ENCODE data around the gene ATP1A3.

The ATP1A3 gene

GRCh38 chr19:41918653-41919244 lies 75.3 kb downstream of the ATP1A3 start:
- TF ChIP-seq REST (IDR thresholded peaks at IDR 0.05; ENCODE audit: insufficient read depth in 1 of 2, low read depth in 2 of 2, low read length in 2 of 2), result no peak
- no peak for TF ChIP-seq SIN3A (IDR thresholded peaks at IDR 0.05; ENCODE audit: borderline replicate concordance, insufficient read depth, low read length)
- TF ChIP-seq TAF1 (IDR thresholded peaks at IDR 0.05; ENCODE audit: borderline replicate concordance, insufficient read depth, low read length), result no peak
- TF ChIP-seq FOXP2 (optimal IDR thresholded peaks at IDR 0.05; ENCODE audit: borderline replicate concordance, extremely low read depth, extremely low read length, insufficient read depth), result no peak
- TF ChIP-seq POLR2AphosphoS5 (IDR thresholded peaks at IDR 0.05; ENCODE audit: low read depth, low read length), result no peak

- TF ChIP-seq SIN3A (IDR thresholded peaks at IDR 0.05; ENCODE audit: borderline replicate concordance, insufficient read depth, low read length) (no peak), POLR2AphosphoS5 (IDR thresholded peaks at IDR 0.05; ENCODE audit: low read depth, low read length) (no peak), REST (IDR thresholded peaks at IDR 0.05; ENCODE audit: insufficient read depth in 1 of 2, low read depth in 2 of 2, low read length in 2 of 2) (no peak), TAF1 (IDR thresholded peaks at IDR 0.05; ENCODE audit: borderline replicate concordance, insufficient read depth, low read length) (no peak), FOXP2 (optimal IDR thresholded peaks at IDR 0.05; ENCODE audit: borderline replicate concordance, extremely low read depth, extremely low read length, insufficient read depth) (no peak)
Observed at GRCh38 chr19:41918095-41918494, 75.9 kb downstream of the ATP1A3 start.

GRCh38 chr19:41917676-41918075 lies 76.4 kb downstream of the ATP1A3 start:
- TF ChIP-seq TAF1 (IDR thresholded peaks at IDR 0.05; ENCODE audit: borderline replicate concordance, insufficient read depth, low read length) (no peak), FOXP2 (optimal IDR thresholded peaks at IDR 0.05; ENCODE audit: borderline replicate concordance, extremely low read depth, extremely low read length, insufficient read depth) (no peak), REST (IDR thresholded peaks at IDR 0.05; ENCODE audit: insufficient read depth in 1 of 2, low read depth in 2 of 2, low read length in 2 of 2) (no peak), POLR2AphosphoS5 (IDR thresholded peaks at IDR 0.05; ENCODE audit: low read depth, low read length) (no peak), SIN3A (IDR thresholded peaks at IDR 0.05; ENCODE audit: borderline replicate concordance, insufficient read depth, low read length) (no peak)
